ENCODE results near the gene MYO5A. TPM values are rescaled to one million over a fixed set of nuclear protein-coding genes. Genes with fewer than 3 reads are reported as not detected.
"Not testable (repeated sequence)": the region's sequence is repeated elsewhere in the genome, so short reads cannot be mapped to it uniquely, and the experiment has no call there.

The MYO5A gene
- total RNA-seq, 1 donor from 2014 or later: 9.4 TPM

DNA sequence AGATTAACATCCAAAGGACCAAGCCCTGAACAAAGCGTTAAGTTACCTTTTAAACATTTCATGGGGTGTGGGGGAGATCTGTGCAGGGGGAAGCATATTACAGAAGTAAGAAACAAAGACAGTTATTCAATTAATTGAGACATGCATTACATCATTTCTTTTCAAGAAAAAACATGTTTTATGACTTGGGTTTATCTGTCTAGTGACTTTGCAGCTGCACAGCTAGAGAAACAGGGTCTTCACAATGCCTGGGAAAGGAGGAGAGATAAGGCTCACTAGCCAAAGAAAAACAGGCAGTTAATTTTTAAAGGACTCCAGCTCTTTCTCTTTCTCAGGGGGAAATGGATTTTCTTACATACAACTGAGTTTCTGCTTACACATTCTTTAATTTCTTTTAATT lies 112.1 kb downstream of the MYO5A start:
- not testable (repeated sequence) for H3K27ac ChIP-seq (ENCODE audit: low read depth, low read length); H3K27me3 ChIP-seq (ENCODE audit: control insufficient read depth in 3 of 3, insufficient read depth in 3 of 3, low read length in 3 of 3); H3K36me3 ChIP-seq (ENCODE audit: control insufficient read depth in 3 of 3, insufficient read depth in 3 of 3, low read length in 3 of 3); H3K9me3 ChIP-seq (ENCODE audit: control insufficient read depth in 3 of 3, low read length in 3 of 3); H3K4me1 ChIP-seq (ENCODE audit: control insufficient read depth in 3 of 3, insufficient read depth in 3 of 3, low read length in 3 of 3); H3K9ac ChIP-seq (ENCODE audit: low read depth in 1 of 3, low read length in 3 of 3); H3K4me3 ChIP-seq (ENCODE audit: low read length in 3 of 3)

DNA sequence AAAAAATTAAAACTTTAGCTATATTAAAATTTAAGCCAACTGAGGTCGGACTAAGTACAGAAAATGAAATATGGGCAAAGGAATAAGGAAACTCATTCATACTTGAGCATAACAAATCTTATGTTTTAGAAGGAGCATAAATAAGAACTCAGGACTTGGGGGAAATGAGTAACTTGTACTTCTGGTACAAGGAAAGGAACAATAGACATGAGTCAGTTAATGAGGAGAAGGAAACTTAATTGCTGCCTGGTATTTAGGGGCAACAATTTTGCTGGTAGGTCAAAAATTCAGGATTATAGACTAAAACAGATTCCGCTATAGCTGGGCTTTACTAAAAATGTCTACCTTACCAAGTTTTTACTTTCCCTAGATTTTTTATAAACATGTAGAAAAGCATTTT lies 113.1 kb downstream of the MYO5A start:
- Histone ChIP-seq H3K27ac (ENCODE audit: low read depth, low read length) (no peak overlapping the region), H3K36me3 (ENCODE audit: control insufficient read depth in 3 of 3, insufficient read depth in 3 of 3, low read length in 3 of 3) (peaks cover 0 to 2% (median 0%) of the 10 kb centered on the region in 3 donors), H3K4me3 (ENCODE audit: low read length in 3 of 3) (no peak overlapping the region), H3K4me1 (ENCODE audit: control insufficient read depth in 3 of 3, insufficient read depth in 3 of 3, low read length in 3 of 3) (no peaks in the 10 kb centered on the region), H3K9ac (ENCODE audit: low read depth in 1 of 3, low read length in 3 of 3) (no peak overlapping the region), H3K9me3 (ENCODE audit: control insufficient read depth in 3 of 3, low read length in 3 of 3) (no peaks in the 10 kb centered on the region), H3K27me3 (ENCODE audit: control insufficient read depth in 3 of 3, insufficient read depth in 3 of 3, low read length in 3 of 3) (no peaks in the 10 kb centered on the region)

DNA sequence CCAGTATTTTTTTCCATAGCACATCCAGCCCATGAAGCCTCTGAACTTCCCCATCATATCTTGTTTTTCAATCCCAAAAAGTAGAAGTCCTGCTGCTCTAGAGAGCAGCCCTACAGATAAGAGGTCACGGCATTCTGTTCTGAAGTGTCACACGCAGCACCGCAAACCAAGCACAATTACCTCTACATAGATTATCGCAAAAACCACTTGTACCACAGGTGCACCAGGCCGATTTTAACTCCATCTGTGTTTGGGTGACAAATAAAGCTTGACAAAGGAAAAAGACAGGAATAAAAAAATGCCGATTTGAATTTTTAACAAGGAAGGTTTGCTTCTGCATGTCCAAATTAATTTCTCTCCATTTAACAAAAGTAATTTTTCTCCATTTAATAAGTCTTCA lies 113.7 kb downstream of the MYO5A start:
- Histone ChIP-seq H3K4me3 (ENCODE audit: low read length in 3 of 3) (no peak overlapping the region), H3K9me3 (ENCODE audit: control insufficient read depth in 3 of 3, low read length in 3 of 3) (no peaks in the 10 kb centered on the region), H3K4me1 (ENCODE audit: control insufficient read depth in 3 of 3, insufficient read depth in 3 of 3, low read length in 3 of 3) (no peaks in the 10 kb centered on the region), H3K27ac (ENCODE audit: low read depth, low read length) (no peak overlapping the region), H3K9ac (ENCODE audit: low read depth in 1 of 3, low read length in 3 of 3) (no peak overlapping the region), H3K27me3 (ENCODE audit: control insufficient read depth in 3 of 3, insufficient read depth in 3 of 3, low read length in 3 of 3) (no peaks in the 10 kb centered on the region), H3K36me3 (ENCODE audit: control insufficient read depth in 3 of 3, insufficient read depth in 3 of 3, low read length in 3 of 3) (peaks cover 0 to 4% (median 2%) of the 10 kb centered on the region in 3 donors)

- Histone ChIP-seq H3K4me1 (ENCODE audit: control insufficient read depth in 3 of 3, insufficient read depth in 3 of 3, low read length in 3 of 3) (no peaks in the 10 kb centered on the region), H3K27ac (ENCODE audit: low read depth, low read length) (no peak overlapping the region), H3K36me3 (ENCODE audit: control insufficient read depth in 3 of 3, insufficient read depth in 3 of 3, low read length in 3 of 3) (peaks cover 5 to 8% (median 7%) of the 10 kb centered on the region in 3 donors), H3K9me3 (ENCODE audit: control insufficient read depth in 3 of 3, low read length in 3 of 3) (no peaks in the 10 kb centered on the region), H3K4me3 (ENCODE audit: low read length in 3 of 3) (no peak overlapping the region), H3K27me3 (ENCODE audit: control insufficient read depth in 3 of 3, insufficient read depth in 3 of 3, low read length in 3 of 3) (no peaks in the 10 kb centered on the region), H3K9ac (ENCODE audit: low read depth in 1 of 3, low read length in 3 of 3) (no peak overlapping the region)
These were observed 119.9 kb downstream of the MYO5A start for GRCh38 chr15:52408823-52409222.

GRCh38 chr15:52407374-52407773 lies 121.3 kb downstream of the MYO5A start:
- no peaks in the 10 kb centered on the region for H3K4me1 ChIP-seq (ENCODE audit: control insufficient read depth in 3 of 3, insufficient read depth in 3 of 3, low read length in 3 of 3)

DNA sequence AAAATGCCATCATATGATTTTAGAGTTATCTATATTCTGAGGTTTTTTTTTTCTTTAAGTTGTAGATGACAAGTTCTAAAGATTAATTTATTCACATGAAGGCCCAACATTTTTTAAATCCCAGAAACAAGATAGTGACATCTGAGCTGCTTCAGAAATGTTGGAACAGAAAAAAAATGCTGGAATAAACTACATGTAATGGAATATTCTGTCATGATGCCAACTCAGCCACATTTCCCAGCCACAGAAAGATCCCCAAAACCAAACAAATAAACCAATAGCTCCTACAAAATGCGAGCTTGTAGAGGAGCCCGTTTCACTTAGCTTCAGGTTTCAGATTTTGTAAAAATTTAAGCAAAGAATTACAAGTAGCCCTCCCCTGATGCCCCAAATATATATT lies 122.1 kb downstream of the MYO5A start:
- H3K27me3 ChIP-seq (ENCODE audit: control insufficient read depth in 3 of 3, insufficient read depth in 3 of 3, low read length in 3 of 3): no peaks in the 10 kb centered on the region
- no peaks in the 10 kb centered on the region for H3K4me1 ChIP-seq (ENCODE audit: control insufficient read depth in 3 of 3, insufficient read depth in 3 of 3, low read length in 3 of 3)
- no peaks in the 10 kb centered on the region for H3K9me3 ChIP-seq (ENCODE audit: control insufficient read depth in 3 of 3, low read length in 3 of 3)
- H3K4me3 ChIP-seq (ENCODE audit: low read length in 3 of 3): no peak overlapping the region
- no peak overlapping the region for H3K27ac ChIP-seq (ENCODE audit: low read depth, low read length)
- H3K9ac ChIP-seq (ENCODE audit: low read depth in 1 of 3, low read length in 3 of 3): no peak overlapping the region
- peaks cover 5 to 8% (median 7%) of the 10 kb centered on the region in 3 donors for H3K36me3 ChIP-seq (ENCODE audit: control insufficient read depth in 3 of 3, insufficient read depth in 3 of 3, low read length in 3 of 3)

More at GRCh38 chr15:52407374-52407773, 121.3 kb downstream of the MYO5A start:
- Histone ChIP-seq H3K27me3 (ENCODE audit: control insufficient read depth in 3 of 3, insufficient read depth in 3 of 3, low read length in 3 of 3) (no peaks in the 10 kb centered on the region), H3K4me3 (ENCODE audit: low read length in 3 of 3) (no peak overlapping the region), H3K9me3 (ENCODE audit: control insufficient read depth in 3 of 3, low read length in 3 of 3) (no peaks in the 10 kb centered on the region), H3K36me3 (ENCODE audit: control insufficient read depth in 3 of 3, insufficient read depth in 3 of 3, low read length in 3 of 3) (peaks cover 5 to 8% (median 7%) of the 10 kb centered on the region in 3 donors), H3K27ac (ENCODE audit: low read depth, low read length) (no peak overlapping the region), H3K9ac (ENCODE audit: low read depth in 1 of 3, low read length in 3 of 3) (no peak overlapping the region)

GRCh38 chr15:52405856-52406255 lies 122.8 kb downstream of the MYO5A start:
- no peaks in the 10 kb centered on the region for H3K9me3 ChIP-seq (ENCODE audit: control insufficient read depth in 3 of 3, low read length in 3 of 3)

DNA sequence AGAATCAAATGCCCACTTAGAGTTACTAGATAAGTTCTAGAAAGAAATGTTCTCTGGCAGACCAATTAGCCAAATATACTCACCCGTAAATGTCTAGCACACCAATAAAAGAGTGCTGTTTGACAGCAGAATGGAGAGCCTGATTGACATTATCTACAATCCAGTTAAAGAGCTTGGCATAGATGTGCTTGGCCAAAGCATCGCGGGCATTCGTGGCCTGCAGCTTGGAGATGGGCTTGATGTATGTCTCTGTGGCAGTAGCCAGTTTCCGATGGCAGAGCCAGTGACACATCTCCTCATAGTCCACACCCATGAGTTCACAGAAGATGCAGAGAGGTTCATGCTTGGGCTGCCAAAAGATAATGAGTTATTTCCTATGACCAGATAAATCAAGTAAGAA lies 131.6 kb downstream of the MYO5A start:
- H3K4me1 ChIP-seq (ENCODE audit: control insufficient read depth in 3 of 3, insufficient read depth in 3 of 3, low read length in 3 of 3): peaks cover 0 to 13% (median 9%) of the 10 kb centered on the region in 3 donors
- H3K9ac ChIP-seq (ENCODE audit: low read depth in 1 of 3, low read length in 3 of 3): no peak overlapping the region
- H3K27me3 ChIP-seq (ENCODE audit: control insufficient read depth in 3 of 3, insufficient read depth in 3 of 3, low read length in 3 of 3): no peaks in the 10 kb centered on the region
- no peak overlapping the region for H3K27ac ChIP-seq (ENCODE audit: low read depth, low read length)
- no peaks in the 10 kb centered on the region for H3K9me3 ChIP-seq (ENCODE audit: control insufficient read depth in 3 of 3, low read length in 3 of 3)
- peaks cover 3 to 6% (median 5%) of the 10 kb centered on the region in 3 donors for H3K36me3 ChIP-seq (ENCODE audit: control insufficient read depth in 3 of 3, insufficient read depth in 3 of 3, low read length in 3 of 3)
- no peak overlapping the region for H3K4me3 ChIP-seq (ENCODE audit: low read length in 3 of 3)

More at GRCh38 chr15:52405856-52406255, 122.8 kb downstream of the MYO5A start:
- Histone ChIP-seq H3K27ac (ENCODE audit: low read depth, low read length) (no peak overlapping the region), H3K36me3 (ENCODE audit: control insufficient read depth in 3 of 3, insufficient read depth in 3 of 3, low read length in 3 of 3) (peaks cover 5 to 8% (median 7%) of the 10 kb centered on the region in 3 donors), H3K9ac (ENCODE audit: low read depth in 1 of 3, low read length in 3 of 3) (no peak overlapping the region), H3K4me3 (ENCODE audit: low read length in 3 of 3) (no peak overlapping the region), H3K27me3 (ENCODE audit: control insufficient read depth in 3 of 3, insufficient read depth in 3 of 3, low read length in 3 of 3) (no peaks in the 10 kb centered on the region), H3K4me1 (ENCODE audit: control insufficient read depth in 3 of 3, insufficient read depth in 3 of 3, low read length in 3 of 3) (no peaks in the 10 kb centered on the region)

GRCh38 chr15:52394118-52394517 lies 134.6 kb downstream of the MYO5A start:
- no peak overlapping the region for H3K27ac ChIP-seq (ENCODE audit: low read depth, low read length)
- H3K4me3 ChIP-seq (ENCODE audit: low read length in 3 of 3): no peak overlapping the region
- H3K9me3 ChIP-seq (ENCODE audit: control insufficient read depth in 3 of 3, low read length in 3 of 3): no peaks in the 10 kb centered on the region
- peaks cover 3 to 14% (median 5%) of the 10 kb centered on the region in 3 donors for H3K36me3 ChIP-seq (ENCODE audit: control insufficient read depth in 3 of 3, insufficient read depth in 3 of 3, low read length in 3 of 3)
- peaks cover 0 to 13% (median 9%) of the 10 kb centered on the region in 3 donors for H3K4me1 ChIP-seq (ENCODE audit: control insufficient read depth in 3 of 3, insufficient read depth in 3 of 3, low read length in 3 of 3)
- H3K27me3 ChIP-seq (ENCODE audit: control insufficient read depth in 3 of 3, insufficient read depth in 3 of 3, low read length in 3 of 3): no peaks in the 10 kb centered on the region
- no peak overlapping the region for H3K9ac ChIP-seq (ENCODE audit: low read depth in 1 of 3, low read length in 3 of 3)

DNA sequence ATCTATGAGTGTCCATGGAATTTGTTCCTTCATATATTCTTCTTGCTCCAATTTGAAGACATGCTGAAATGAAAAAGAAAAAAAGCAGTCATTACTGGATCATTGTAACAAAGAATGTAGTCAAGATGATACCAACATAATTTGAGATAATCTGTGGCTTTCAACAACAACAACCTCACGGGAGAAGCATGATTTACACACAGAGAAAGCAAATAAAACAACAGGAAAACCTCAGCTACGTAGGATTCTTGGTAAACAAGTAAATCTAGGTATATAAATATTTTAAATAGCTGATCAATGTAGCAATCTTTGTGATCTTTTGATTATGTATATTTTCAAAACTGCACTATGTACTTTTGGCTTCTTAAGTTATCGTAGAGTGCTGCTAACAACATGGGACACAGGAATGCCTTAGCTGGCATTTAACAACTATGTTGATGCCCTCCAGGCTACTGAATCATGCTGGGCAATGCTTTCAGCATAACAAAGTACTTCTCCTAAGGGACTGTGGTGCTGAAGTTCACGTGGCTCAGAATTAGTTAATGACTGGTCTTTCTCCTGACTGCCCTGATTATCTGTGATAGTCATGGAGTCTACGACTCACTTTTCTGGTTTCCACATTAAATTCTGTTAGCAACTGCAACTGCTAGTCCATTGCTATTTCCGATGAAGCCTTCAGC lies 136.5 kb downstream of the MYO5A start:
- peak overlapping the region; percentile 17 for H3K27ac ChIP-seq (ENCODE audit: low read depth, low read length)
- no peak overlapping the region for H3K4me3 ChIP-seq (ENCODE audit: low read length in 3 of 3)
- H3K9me3 ChIP-seq (ENCODE audit: control insufficient read depth in 3 of 3, low read length in 3 of 3): no peaks in the 10 kb centered on the region
- H3K27me3 ChIP-seq (ENCODE audit: control insufficient read depth in 3 of 3, insufficient read depth in 3 of 3, low read length in 3 of 3): no peaks in the 10 kb centered on the region
- peaks cover 1 to 13% (median 10%) of the 10 kb centered on the region in 3 donors for H3K36me3 ChIP-seq (ENCODE audit: control insufficient read depth in 3 of 3, insufficient read depth in 3 of 3, low read length in 3 of 3)
- peaks cover 0 to 13% (median 9%) of the 10 kb centered on the region in 3 donors for H3K4me1 ChIP-seq (ENCODE audit: control insufficient read depth in 3 of 3, insufficient read depth in 3 of 3, low read length in 3 of 3)
- no peak overlapping the region for H3K9ac ChIP-seq (ENCODE audit: low read depth in 1 of 3, low read length in 3 of 3)

Data from skeletal muscle tissue (tissue), 4 donors.